HEK293 (cell line): Measurements from ENCODE around the gene MEGF6.

Source experiments
- CTCF ChIA-PET: fragments of 350-600 bp; formaldehyde crosslinking; extraction: SDS; loops from one replicate; lab custom pipeline; 2021; ENCODE audit warnings: antibody characterized with exemption; lab: Yijun Ruan, JAX
- POLR2A ChIA-PET: fragments of 300-600 bp; formaldehyde crosslinking; extraction: SDS; loops from one replicate; lab custom pipeline; 2020; ENCODE audit warnings: antibody characterized with exemption, inconsistent platforms; lab: Yijun Ruan, JAX
- H3K27ac ChIP-seq: fragments of 200-500 bp; sonication (Bioruptor generic); 2 replicates; pipeline ENCODE4 v1.5.1; 2014; ENCODE audit warnings: low read depth, low read length, control low read depth, inconsistent platforms; ENCODE audit errors: extremely low read depth
- H3K36me3 ChIP-seq, 2 experiments: fragments of 200-500 bp in 1 of 2; sonication (Bioruptor generic) in 1 of 2; 1 replicate in 1 of 2; 2 replicates in 1 of 2; pipeline ENCODE4 v1.5.1; 2014 to 2017; ENCODE audit warnings: inconsistent platforms in 2 of 2, low read length in 2 of 2; ENCODE audit not compliant: control insufficient read depth in 2 of 2, insufficient read depth in 1 of 2
- H3K4me1 ChIP-seq: fragments of 200-500 bp; sonication (Bioruptor generic); 2 replicates; pipeline ENCODE4 v1.5.1; 2014; ENCODE audit warnings: mild to moderate bottlenecking, low read length, inconsistent platforms; ENCODE audit not compliant: control insufficient read depth, insufficient read depth
- H3K4me3 ChIP-seq: 2 replicates; pipeline ENCODE4 v1.5.1; 2011; ENCODE audit warnings: low read depth, mild to moderate bottlenecking, control low read depth, low read length, moderate library complexity
- H3K9me3 ChIP-seq: fragments of 200-500 bp; sonication (Bioruptor generic); 2 replicates; pipeline ENCODE4 v1.5.1; 2014; ENCODE audit warnings: low read depth, low read length, inconsistent platforms; ENCODE audit not compliant: control insufficient read depth, insufficient read depth
- FEZF1 ChIP-seq: fragments of 450-650 bp; formaldehyde crosslinking; IDR thresholded peaks from 2 replicates; pipeline ENCODE4 v1.5.1; 2016; ENCODE audit warnings: missing biosample characterization, missing genetic modification characterization
- GLI4 ChIP-seq: fragments of 450-650 bp; formaldehyde crosslinking; IDR thresholded peaks from 2 replicates; pipeline ENCODE4 v1.5.1; 2016; ENCODE audit warnings: missing biosample characterization, missing genetic modification characterization
- REST ChIP-seq: fragments of 450-650 bp; formaldehyde crosslinking; IDR thresholded peaks from 2 replicates; pipeline ENCODE4 v1.5.1; 2016; ENCODE audit warnings: missing biosample characterization, missing genetic modification characterization
- SETDB1 ChIP-seq: IDR thresholded peaks from one replicate; pipeline ENCODE4 v1.6.1; 2017; ENCODE audit warnings: mild to moderate bottlenecking, low read length, moderate library complexity, mixed read lengths; ENCODE audit not compliant: insufficient read length
- TCF7L2 ChIP-seq: IDR thresholded peaks from 2 replicates; pipeline ENCODE4 v1.6.1; 2011; ENCODE audit warnings: low read depth, mild to moderate bottlenecking, inconsistent platforms, low read length, moderate library complexity, borderline replicate concordance
- TRIM28 ChIP-seq: IDR thresholded peaks from 2 replicates; pipeline ENCODE4 v1.6.1; 2011; ENCODE audit warnings: low read length, control low read depth, borderline replicate concordance
- ZBTB21 ChIP-seq: fragments of 450-650 bp; formaldehyde crosslinking; IDR thresholded peaks from 2 replicates; pipeline ENCODE4 v1.5.1; 2017; ENCODE audit warnings: missing biosample characterization, missing genetic modification characterization
- ZBTB7A ChIP-seq: fragments of 450-650 bp; formaldehyde crosslinking; IDR thresholded peaks from 2 replicates; pipeline ENCODE4 v1.5.1; 2016; ENCODE audit warnings: low read depth, missing biosample characterization, missing genetic modification characterization
- ZNF121 ChIP-seq: fragments of 450-650 bp; formaldehyde crosslinking; IDR thresholded peaks from 2 replicates; pipeline ENCODE4 v1.5.1; 2016; ENCODE audit warnings: missing biosample characterization, missing genetic modification characterization
- ZNF132 ChIP-seq: fragments of 450-650 bp; formaldehyde crosslinking; IDR thresholded peaks from 2 replicates; pipeline ENCODE4 v1.5.1; 2017; ENCODE audit warnings: missing biosample characterization, missing genetic modification characterization, borderline replicate concordance
- ZNF2 ChIP-seq: fragments of 450-650 bp; formaldehyde crosslinking; IDR thresholded peaks from 2 replicates; pipeline ENCODE4 v1.5.1; 2016; ENCODE audit warnings: missing biosample characterization, missing genetic modification characterization
- ZNF280D ChIP-seq: fragments of 450-650 bp; formaldehyde crosslinking; IDR thresholded peaks from 2 replicates; pipeline ENCODE4 v1.5.1; 2016; ENCODE audit warnings: missing biosample characterization, missing genetic modification characterization
- ZNF324 ChIP-seq: fragments of 450-650 bp; formaldehyde crosslinking; IDR thresholded peaks from 2 replicates; pipeline ENCODE4 v1.5.1; 2016; ENCODE audit warnings: missing biosample characterization, missing genetic modification characterization
- ZNF341 ChIP-seq: fragments of 450-650 bp; formaldehyde crosslinking; IDR thresholded peaks from 2 replicates; pipeline ENCODE4; 2016; ENCODE audit warnings: low read depth, missing biosample characterization, missing genetic modification characterization
- ZNF423 ChIP-seq: fragments of 450-650 bp; formaldehyde crosslinking; IDR thresholded peaks from 2 replicates; pipeline ENCODE4 v1.5.1; 2016; ENCODE audit warnings: missing biosample characterization, missing genetic modification characterization
- ZNF560 ChIP-seq: fragments of 450-650 bp; formaldehyde crosslinking; IDR thresholded peaks from 2 replicates; pipeline ENCODE4 v1.5.1; 2017; ENCODE audit warnings: missing biosample characterization, missing genetic modification characterization, borderline replicate concordance
- ZNF664 ChIP-seq: fragments of 450-650 bp; formaldehyde crosslinking; IDR thresholded peaks from 2 replicates; pipeline ENCODE4 v1.5.1; 2016; ENCODE audit warnings: missing biosample characterization, missing genetic modification characterization
- TF ChIP-seq, protein P1 (sequence below): fragments of 450-650 bp; IDR thresholded peaks from 2 replicates; pipeline ENCODE4 v1.5.1; 2018; ENCODE audit warnings: missing biosample characterization, mild to moderate bottlenecking, missing genetic modification characterization
- TF ChIP-seq, protein P2 (sequence below): fragments of 450-650 bp; formaldehyde crosslinking; IDR thresholded peaks from 2 replicates; pipeline ENCODE4 v1.5.1; 2016; ENCODE audit warnings: missing biosample characterization, missing genetic modification characterization

The MEGF6 gene

GRCh38 chr1:3450983-3451382, 160.3 kb downstream of the MEGF6 start:
- no peaks in the 10 kb centered on the region for H3K9me3 ChIP-seq
- H3K27ac ChIP-seq, result no peak overlapping the region
- ChIA-PET CTCF (interaction anchor here (0.6 to 1.5 kb wide), 3 partner anchors 20 to 1036 kb away, joined by 3 to 6 read pairs (median 3); no protein-coding TSS in a partner anchor), POLR2A (no interaction called here)
- H3K4me1 ChIP-seq, result no peaks in the 10 kb centered on the region
- no peaks in the 10 kb centered on the region for H3K36me3 ChIP-seq
- H3K4me3 ChIP-seq, result no peak overlapping the region
- TF ChIP-seq ZNF324 (no peak), ZNF280D (tag by site-specific recombination) (no peak), REST (tag by site-specific recombination) (no peak), ZNF132 (tag by site-specific recombination) (no peak), ZBTB7A (tag by site-specific recombination) (no peak), GLI4 (tag by site-specific recombination) (no peak), FEZF1 (tag by site-specific recombination) (no peak), TCF7L2 (no peak), ZNF341 (no peak)
- TF ChIP-seq, protein P1, sequence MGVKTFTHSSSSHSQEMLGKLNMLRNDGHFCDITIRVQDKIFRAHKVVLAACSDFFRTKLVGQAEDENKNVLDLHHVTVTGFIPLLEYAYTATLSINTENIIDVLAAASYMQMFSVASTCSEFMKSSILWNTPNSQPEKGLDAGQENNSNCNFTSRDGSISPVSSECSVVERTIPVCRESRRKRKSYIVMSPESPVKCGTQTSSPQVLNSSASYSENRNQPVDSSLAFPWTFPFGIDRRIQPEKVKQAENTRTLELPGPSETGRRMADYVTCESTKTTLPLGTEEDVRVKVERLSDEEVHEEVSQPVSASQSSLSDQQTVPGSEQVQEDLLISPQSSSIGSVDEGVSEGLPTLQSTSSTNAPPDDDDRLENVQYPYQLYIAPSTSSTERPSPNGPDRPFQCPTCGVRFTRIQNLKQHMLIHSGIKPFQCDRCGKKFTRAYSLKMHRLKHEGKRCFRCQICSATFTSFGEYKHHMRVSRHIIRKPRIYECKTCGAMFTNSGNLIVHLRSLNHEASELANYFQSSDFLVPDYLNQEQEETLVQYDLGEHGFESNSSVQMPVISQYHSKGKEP, result no peak

- H3K9me3 ChIP-seq, result no peaks in the 10 kb centered on the region
- no peak overlapping the region for H3K27ac ChIP-seq
- no peaks in the 10 kb centered on the region for H3K36me3 ChIP-seq
- TF ChIP-seq TRIM28 (peak; percentile 77; the same call in 1 of the 2 replicates), ZNF664 (no peak), SETDB1 (peak; percentile 63)
- no peaks in the 10 kb centered on the region for H3K4me1 ChIP-seq
- ChIA-PET CTCF (interaction anchor here (0.6 to 1.5 kb wide), 4 partner anchors 21 to 1037 kb away, joined by 3 to 6 read pairs (median 3); no protein-coding TSS in a partner anchor), POLR2A (no interaction called here)
- no peak overlapping the region for H3K4me3 ChIP-seq
These were observed 161.0 kb downstream of the MEGF6 start for GRCh38 chr1:3450202-3450863.

- ChIA-PET CTCF (interaction anchor here (0.6 to 2.5 kb wide), 2 partner anchors 8 to 28 kb away, joined by 3 to 15 read pairs; no protein-coding TSS in a partner anchor), POLR2A (no interaction called here)
- TF ChIP-seq ZNF2 (no peak), ZNF560 (tag by site-specific recombination) (no peak), ZNF423 (tag by site-specific recombination) (no peak), ZNF121 (tag by site-specific recombination) (no peak), ZBTB21 (tag by site-specific recombination) (no peak)
- TF ChIP-seq, protein P2, sequence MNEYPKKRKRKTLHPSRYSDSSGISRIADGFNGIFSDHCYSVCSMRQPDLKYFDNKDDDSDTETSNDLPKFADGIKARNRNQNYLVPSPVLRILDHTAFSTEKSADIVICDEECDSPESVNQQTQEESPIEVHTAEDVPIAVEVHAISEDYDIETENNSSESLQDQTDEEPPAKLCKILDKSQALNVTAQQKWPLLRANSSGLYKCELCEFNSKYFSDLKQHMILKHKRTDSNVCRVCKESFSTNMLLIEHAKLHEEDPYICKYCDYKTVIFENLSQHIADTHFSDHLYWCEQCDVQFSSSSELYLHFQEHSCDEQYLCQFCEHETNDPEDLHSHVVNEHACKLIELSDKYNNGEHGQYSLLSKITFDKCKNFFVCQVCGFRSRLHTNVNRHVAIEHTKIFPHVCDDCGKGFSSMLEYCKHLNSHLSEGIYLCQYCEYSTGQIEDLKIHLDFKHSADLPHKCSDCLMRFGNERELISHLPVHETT (tag by site-specific recombination), result no peak
- H3K36me3 ChIP-seq, result no peaks in the 10 kb centered on the region
- H3K4me3 ChIP-seq, result no peak overlapping the region
- no peaks in the 10 kb centered on the region for H3K9me3 ChIP-seq
- no peaks in the 10 kb centered on the region for H3K4me1 ChIP-seq
- no peak overlapping the region for H3K27ac ChIP-seq
These were observed 166.6 kb downstream of the MEGF6 start for GRCh38 chr1:3444736-3445135.
